ENCODE measurements around the gene PLIN5.

DNA sequence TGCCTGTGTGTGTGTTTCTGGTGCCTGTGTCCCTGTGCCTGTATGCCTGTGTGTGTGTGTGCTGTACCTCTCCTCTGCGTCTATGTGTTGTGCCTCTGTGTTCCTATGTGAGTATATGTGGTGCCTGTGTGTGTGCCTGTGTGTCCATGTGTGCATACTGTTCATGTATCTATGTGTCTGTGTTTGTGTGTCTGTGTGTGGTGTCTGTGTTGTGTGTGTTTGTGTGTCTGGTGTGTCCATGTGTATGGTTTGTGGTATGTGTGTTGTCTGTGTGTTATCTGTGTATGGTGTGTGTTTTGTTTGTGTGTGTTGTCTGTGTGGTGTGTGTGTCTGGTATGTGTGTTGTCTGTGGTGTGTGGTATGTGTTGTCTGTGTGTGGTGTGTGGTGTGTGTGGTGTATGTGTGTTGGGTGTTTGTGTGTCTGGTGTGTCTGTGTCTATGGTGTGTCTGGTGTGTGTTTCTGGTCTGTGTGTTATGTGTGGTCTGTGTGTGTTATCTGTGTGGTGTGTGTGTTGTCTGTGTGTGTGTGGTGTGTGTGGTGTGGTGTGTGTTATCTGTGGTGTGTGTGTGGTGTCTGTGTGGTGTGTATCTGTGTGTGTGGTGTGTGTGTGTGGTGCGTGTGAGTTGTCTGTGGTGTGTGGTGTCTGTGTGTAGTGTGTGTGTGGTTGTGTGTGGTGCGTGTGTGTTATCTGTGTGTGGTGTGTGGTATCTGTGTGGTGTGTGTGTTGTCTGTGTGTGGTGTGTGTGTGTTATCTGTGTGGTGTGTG is 42.5 kb downstream of the PLIN5 start:
- TF ChIP-seq CTCF (optimal IDR thresholded peaks at IDR 0.05 in 1 of 3, IDR thresholded peaks at IDR 0.05 in 1 of 3, conservative IDR thresholded peaks at IDR 0.05 in 1 of 3; ENCODE audit: extremely low read depth in 1 of 3, insufficient read depth in 2 of 3, low read length in 3 of 3) = no peak
- no peak for TF ChIP-seq EZH2 (IDR thresholded peaks at IDR 0.05; ENCODE audit: low read length)

Data from keratinocyte (primary cell).